Stimulated activated CD8-positive, alpha-beta memory T cell treated with anti-CD3 and anti-CD28 coated beads, Interleukin-4, amount 100 ng/mL, for 1 hour (primary cell): ENCODE measurements around the gene ANKDD1A.
A peak's percentile ranks its signal among the peaks of the same experiment; 100 is the strongest.

ENCODE experiments used
- DNase-seq, 2 donors: peaks; one replicate each; pipeline ENCODE4 v3.0.0-alpha.2; 2020; ENCODE audit warnings: low read depth in 2 of 2, low spot score in 1 of 2

Gene ANKDD1A

GRCh38 chr15:64911311-64912186, at the start of gene ANKDD1A:
TSS of gene ANKDD1A (plus strand) at chr15:64911902. CDS start at chr15:64911931, 29 bp downstream.
- no peak for DNase-seq

- DNase-seq = no peak
These were observed 49.7 kb upstream of the ANKDD1A start for GRCh38 chr15:64861960-64862359.

- DNase-seq = no peak
These were observed 49.3 kb upstream of the ANKDD1A start for GRCh38 chr15:64862408-64862807.

GRCh38 chr15:64864068-64864467, 47.6 kb upstream of the ANKDD1A start:
- DNase-seq = no peak

- DNase-seq = no peak
These were observed 46.3 kb upstream of the ANKDD1A start for GRCh38 chr15:64865126-64865997.

- DNase-seq = no peak
These were observed 45.6 kb upstream of the ANKDD1A start for GRCh38 chr15:64865998-64866520.

GRCh38 chr15:64869501-64869900, 42.2 kb upstream of the ANKDD1A start:
- no peak for DNase-seq

- DNase-seq = no peak
These were observed 41.3 kb upstream of the ANKDD1A start for GRCh38 chr15:64870353-64870752.

- no peak for DNase-seq
These were observed 36.0 kb upstream of the ANKDD1A start for GRCh38 chr15:64875641-64876223.

- DNase-seq = no peak
These were observed 34.3 kb upstream of the ANKDD1A start for GRCh38 chr15:64877435-64877834.

GRCh38 chr15:64878705-64879104, 33.0 kb upstream of the ANKDD1A start:
- no peak for DNase-seq

GRCh38 chr15:64883100-64883581, 28.6 kb upstream of the ANKDD1A start:
- no peak for DNase-seq

GRCh38 chr15:64883997-64884511, 27.6 kb upstream of the ANKDD1A start:
- peak in 1 of 2 donors; percentile 52 for DNase-seq

- no peak for DNase-seq
These were observed 27.0 kb upstream of the ANKDD1A start for GRCh38 chr15:64884679-64885078.

- DNase-seq = no peak
These were observed 23.4 kb upstream of the ANKDD1A start for GRCh38 chr15:64888336-64888735.

- no peak for DNase-seq
These were observed 20.1 kb upstream of the ANKDD1A start for GRCh38 chr15:64891561-64891960.

GRCh38 chr15:64892847-64893403, 18.8 kb upstream of the ANKDD1A start:
- DNase-seq = no peak

GRCh38 chr15:64893481-64894394, 18.0 kb upstream of the ANKDD1A start:
- DNase-seq = peak; percentile 77 to 90

- peak in 1 of 2 donors; percentile 69 for DNase-seq
These were observed 17.2 kb upstream of the ANKDD1A start for GRCh38 chr15:64894395-64895056.
